Naive thymus-derived CD4-positive, alpha-beta T cell (primary cell): ENCODE results near the gene G3BP1. TPM values are rescaled to one million over a fixed set of nuclear protein-coding genes. Genes with fewer than 3 reads are reported as not detected.

ENCODE experiments used
- ATAC-seq: fragments of 150-1000 bp; cut with Tn5 transposase; 2 replicates; pipeline ENCODE4 v1.10.0; 2021; ENCODE audit warnings: mild to moderate bottlenecking, moderate library complexity
- CTCF ChIA-PET: fragments of 350-600 bp; sonication (Branson Sonifier 250); formaldehyde crosslinking; loops from one replicate; lab custom pipeline; 2021; ENCODE audit warnings: antibody characterized with exemption; lab: Charles Lee
- POLR2A ChIA-PET: fragments of 350-600 bp; sonication (Branson Sonifier 250); formaldehyde crosslinking; loops from one replicate; lab custom pipeline; 2021; ENCODE audit warnings: antibody characterized with exemption, inconsistent platforms; lab: Charles Lee
- DNase-seq, 9 donors: peaks; one replicate each; pipeline versions ENCODE4 v3.0.0 to v3.0.0-alpha.2; 2020 to 2022; ENCODE audit warnings: mixed read lengths in 1 of 9
- H3K27ac ChIP-seq: one replicate; pipeline ENCODE4 v1.7.0; 2013; ENCODE audit warnings: mild to moderate bottlenecking, low read depth, low read length, moderate library complexity
- H3K27me3 ChIP-seq, 2 donors: one replicate each; pipeline ENCODE4 v1.7.0; 2013; ENCODE audit warnings: low read length in 2 of 2, mild to moderate bottlenecking in 2 of 2, moderate library complexity in 2 of 2; ENCODE audit not compliant: control insufficient read depth in 2 of 2, insufficient read depth in 2 of 2
- H3K36me3 ChIP-seq, 3 experiments: 1 replicate in 2 of 3; 2 replicates in 1 of 3; pipeline ENCODE4 v1.7.0; 2013; ENCODE audit warnings: low read length in 3 of 3, mild to moderate bottlenecking in 3 of 3, moderate library complexity in 1 of 3; ENCODE audit not compliant: insufficient read depth in 3 of 3, control insufficient read depth in 2 of 3
- H3K4me1 ChIP-seq, 2 donors: one replicate each; pipeline ENCODE4 v1.7.0; 2013; ENCODE audit warnings: low read length in 2 of 2, mild to moderate bottlenecking in 2 of 2, moderate library complexity in 1 of 2; ENCODE audit not compliant: control insufficient read depth in 2 of 2, insufficient read depth in 2 of 2
- H3K4me3 ChIP-seq: 2 replicates; pipeline ENCODE4 v1.7.0; 2013; ENCODE audit warnings: mild to moderate bottlenecking, low read length
- H3K9me3 ChIP-seq, 3 experiments: 1 replicate in 2 of 3; 2 replicates in 1 of 3; pipeline ENCODE4 v1.7.0; 2013; ENCODE audit warnings: low read length in 3 of 3; ENCODE audit not compliant: control insufficient read depth in 2 of 3
- H3K27ac Mint-ChIP-seq, 9 donors: one replicate each; pipeline ENCODE4 v1.8.0; 2020 to 2022; ENCODE audit warnings: mixed read lengths in 9 of 9, mild to moderate bottlenecking in 8 of 9, moderate library complexity in 5 of 9, inconsistent platforms in 2 of 9
- H3K27me3 Mint-ChIP-seq, 5 donors: one replicate each; pipeline ENCODE4 v1.8.0; 2021 to 2022; ENCODE audit warnings: mixed read lengths in 5 of 5, mild to moderate bottlenecking in 1 of 5
- H3K36me3 Mint-ChIP-seq, 5 donors: one replicate each; pipeline ENCODE4 v1.8.0; 2020 to 2022; ENCODE audit warnings: mixed read lengths in 5 of 5, mild to moderate bottlenecking in 3 of 5, inconsistent platforms in 1 of 5
- H3K4me1 Mint-ChIP-seq, 7 donors: one replicate each; pipeline ENCODE4 v1.8.0; 2020 to 2022; ENCODE audit warnings: mixed read lengths in 7 of 7, mild to moderate bottlenecking in 3 of 7, inconsistent platforms in 1 of 7
- H3K4me3 Mint-ChIP-seq, 10 donors: one replicate each; pipeline ENCODE4 v1.8.0; 2020 to 2022; ENCODE audit warnings: mild to moderate bottlenecking in 10 of 10, mixed read lengths in 10 of 10, moderate library complexity in 6 of 10, inconsistent platforms in 2 of 10
- H3K9me3 Mint-ChIP-seq, 11 donors: one replicate each; pipeline ENCODE4 v1.8.0; 2020 to 2022; ENCODE audit warnings: mixed read lengths in 11 of 11, mild to moderate bottlenecking in 4 of 11, inconsistent platforms in 1 of 11, moderate library complexity in 1 of 11
- intact Hi-C, 2 donors: fragments of 100-400 bp; cut with micrococcal nuclease; formaldehyde crosslinking; loops; one replicate each; pipeline ENCODE4 v1.15.1; 2023
- polyA plus RNA-seq, 2 donors: library from polyadenylated mRNA; unstranded; fragments of 300-500 nt; fragmentation: Illumina TruSeq; gene quantifications; one replicate each; pipeline ENCODE4 v1.2.3, GENCODE V29; 2021
- total RNA-seq, 6 experiments: library from RNA in 5 of 6; stranded (reverse) in 5 of 6; gene quantifications; 1 replicate in 5 of 6; 2 replicates in 1 of 6; pipeline ENCODE4 v1.2.3 and lab custom pipeline; 2021 to 2026

The G3BP1 gene
- total and polyA plus RNA-seq, 7 experiments from 2014 or later, result 86.1 to 244 (median 158) TPM

GRCh38 chr5:151740336-151740942 lies 31.3 kb upstream of the G3BP1 start:
- intact Hi-C loops, result loop anchor here (1.0 kb wide), 4 partner anchors 18 to 293 kb away; partner anchors contain the start of genes G3BP1 (in 2 of the 2), SLC36A1 (in 2 of the 2) and ATOX1 (in 1 of the 2)
- peak in 7 of 9 donors; percentile 9 to 57 (median 47) for DNase-seq
- ChIA-PET POLR2A (interaction anchor here (0.6 to 1.1 kb wide), 3 partner anchors 26 to 220 kb away, joined by 3 read pairs; partner anchors contain the start of gene G3BP1), CTCF (interaction anchor here (0.6 to 3.2 kb wide), 7 partner anchors 11 to 293 kb away, joined by 3 to 14 read pairs (median 3); partner anchors contain the start of gene SLC36A1)
- H3K9me3 Mint-ChIP-seq, result peaks cover 0 to 2% (median 0%) of the 10 kb centered on the region in 11 donors
- Histone ChIP-seq H3K27ac (no peak overlapping the region), H3K4me1 (peaks cover 5 to 8% of the 10 kb centered on the region in 2 donors), H3K4me3 (no peak overlapping the region), H3K36me3 (peaks cover 0 to 21% (median 0%) of the 10 kb centered on the region in 3 experiments), H3K9me3 (no peaks in the 10 kb centered on the region), H3K27me3 (no peaks in the 10 kb centered on the region)
- peak overlapping the region in 1 of 9 donors; percentile 23 for H3K27ac Mint-ChIP-seq
- H3K4me3 Mint-ChIP-seq, result no peak overlapping the region
- H3K36me3 Mint-ChIP-seq, result peaks cover 5 to 45% (median 21%) of the 10 kb centered on the region in 5 donors
- peaks cover 5 to 30% (median 20%) of the 10 kb centered on the region in 7 donors for H3K4me1 Mint-ChIP-seq
- H3K27me3 Mint-ChIP-seq, result no peaks in the 10 kb centered on the region
- ATAC-seq, result peak; percentile 71

- DNase-seq, result no peak
- peaks cover 0 to 2% (median 0%) of the 10 kb centered on the region in 11 donors for H3K9me3 Mint-ChIP-seq
- no peak overlapping the region for H3K4me3 ChIP-seq
- H3K36me3 Mint-ChIP-seq, result peaks cover 5 to 44% (median 24%) of the 10 kb centered on the region in 5 donors
- H3K27ac Mint-ChIP-seq, result no peak overlapping the region
- CTCF ChIA-PET, result interaction anchor here (0.6 to 3.2 kb wide), 7 partner anchors 11 to 293 kb away, joined by 3 to 14 read pairs (median 4); partner anchors contain the start of gene SLC36A1
- H3K27ac ChIP-seq, result no peak overlapping the region
- POLR2A ChIA-PET, result interaction anchor here (0.8 to 0.9 kb wide), 2 partner anchors 25 to 30 kb away, joined by 3 to 4 read pairs; no protein-coding TSS in a partner anchor
- H3K36me3 ChIP-seq, result peaks cover 0 to 26% (median 0%) of the 10 kb centered on the region in 3 experiments
- peaks cover 6 to 35% (median 25%) of the 10 kb centered on the region in 7 donors for H3K4me1 Mint-ChIP-seq
- H3K4me1 ChIP-seq, result peaks cover 5 to 8% of the 10 kb centered on the region in 2 donors
- intact Hi-C loops, result loop anchor here (1.0 kb wide), 4 partner anchors 17 to 294 kb away; partner anchors contain the start of genes G3BP1 (in 2 of the 2), SLC36A1 (in 2 of the 2) and ATOX1 (in 1 of the 2)
- no peaks in the 10 kb centered on the region for H3K27me3 ChIP-seq
- ATAC-seq, result no peak
- no peak overlapping the region for H3K4me3 Mint-ChIP-seq
- H3K27me3 Mint-ChIP-seq, result no peaks in the 10 kb centered on the region
- H3K9me3 ChIP-seq, result no peaks in the 10 kb centered on the region
These were observed 30.8 kb upstream of the G3BP1 start for GRCh38 chr5:151740958-151741373.

GRCh38 chr5:151741678-151742423 lies 29.9 kb upstream of the G3BP1 start:
- peaks cover 12 to 44% (median 34%) of the 10 kb centered on the region in 7 donors for H3K4me1 Mint-ChIP-seq
- Histone ChIP-seq H3K27ac (no peak overlapping the region), H3K9me3 (no peaks in the 10 kb centered on the region), H3K36me3 (peaks cover 0 to 22% (median 0%) of the 10 kb centered on the region in 3 experiments), H3K27me3 (no peaks in the 10 kb centered on the region), H3K4me1 (peaks cover 12 to 13% of the 10 kb centered on the region in 2 donors), H3K4me3 (no peak overlapping the region)
- H3K36me3 Mint-ChIP-seq, result peaks cover 5 to 42% (median 28%) of the 10 kb centered on the region in 5 donors
- ChIA-PET POLR2A (interaction anchor here (0.8 kb wide), 1 partner anchor 29 kb away, joined by 4 read pairs; no protein-coding TSS in a partner anchor), CTCF (interaction anchor here (0.6 to 3.2 kb wide), 5 partner anchors 14 to 294 kb away, joined by 4 to 14 read pairs (median 5); partner anchors contain the start of gene SLC36A1)
- no peak for ATAC-seq
- no peaks in the 10 kb centered on the region for H3K27me3 Mint-ChIP-seq
- no peak overlapping the region for H3K4me3 Mint-ChIP-seq
- peaks cover 0 to 2% (median 0%) of the 10 kb centered on the region in 11 donors for H3K9me3 Mint-ChIP-seq
- no peak for DNase-seq
- intact Hi-C loops, result no loop called here
- peak overlapping the region in 1 of 9 donors; percentile 17 for H3K27ac Mint-ChIP-seq

- H3K9me3 Mint-ChIP-seq, result peaks cover 0 to 2% (median 0%) of the 10 kb centered on the region in 11 donors
- Histone ChIP-seq H3K9me3 (no peaks in the 10 kb centered on the region), H3K4me1 (peaks cover 12 to 13% of the 10 kb centered on the region in 2 donors), H3K27me3 (no peaks in the 10 kb centered on the region), H3K27ac (no peak overlapping the region), H3K36me3 (peaks cover 0 to 14% (median 0%) of the 10 kb centered on the region in 3 experiments), H3K4me3 (no peak overlapping the region)
- H3K36me3 Mint-ChIP-seq, result peaks cover 5 to 36% (median 25%) of the 10 kb centered on the region in 5 donors
- POLR2A ChIA-PET, result no interaction called here
- H3K27me3 Mint-ChIP-seq, result no peaks in the 10 kb centered on the region
- intact Hi-C loops, result no loop called here
- ATAC-seq, result no peak
- peak overlapping the region in 2 of 9 donors; percentile 17 for H3K27ac Mint-ChIP-seq
- CTCF ChIA-PET, result no interaction called here
- peaks cover 12 to 49% (median 37%) of the 10 kb centered on the region in 7 donors for H3K4me1 Mint-ChIP-seq
- H3K4me3 Mint-ChIP-seq, result no peak overlapping the region
- no peak for DNase-seq
These were observed 28.9 kb upstream of the G3BP1 start for GRCh38 chr5:151742870-151743294.

- ChIA-PET POLR2A (no interaction called here), CTCF (no interaction called here)
- H3K4me3 Mint-ChIP-seq, result no peak overlapping the region
- peak overlapping the region in 5 of 9 donors; percentile 8 to 68 (median 33) for H3K27ac Mint-ChIP-seq
- no peaks in the 10 kb centered on the region for H3K27me3 ChIP-seq
- peaks cover 12 to 13% of the 10 kb centered on the region in 2 donors for H3K4me1 ChIP-seq
- no peak overlapping the region for H3K4me3 ChIP-seq
- no peaks in the 10 kb centered on the region for H3K9me3 ChIP-seq
- peaks cover 0 to 2% (median 0%) of the 10 kb centered on the region in 11 donors for H3K9me3 Mint-ChIP-seq
- peaks cover 12 to 50% (median 37%) of the 10 kb centered on the region in 7 donors for H3K4me1 Mint-ChIP-seq
- intact Hi-C loops, result no loop called here
- H3K36me3 ChIP-seq, result peaks cover 0 to 15% (median 0%) of the 10 kb centered on the region in 3 experiments
- no peak overlapping the region for H3K27ac ChIP-seq
- no peak for DNase-seq
- no peak for ATAC-seq
- peaks cover 5 to 30% (median 24%) of the 10 kb centered on the region in 5 donors for H3K36me3 Mint-ChIP-seq
- H3K27me3 Mint-ChIP-seq, result no peaks in the 10 kb centered on the region
These were observed 28.2 kb upstream of the G3BP1 start for GRCh38 chr5:151743530-151743929.
